Common myeloid progenitor, CD34-positive (primary cell): Measurements from ENCODE around the gene SPTBN1.

ENCODE experiments used
- CTCF ChIA-PET: fragments of 350-600 bp; sonication (Branson Sonifier 250); formaldehyde crosslinking; loops from one replicate; lab custom pipeline; 2021; ENCODE audit warnings: antibody characterized with exemption; lab: Charles Lee
- POLR2A ChIA-PET: fragments of 350-600 bp; sonication (Branson Sonifier 250); formaldehyde crosslinking; loops from one replicate; lab custom pipeline; 2021; ENCODE audit warnings: antibody characterized with exemption; lab: Charles Lee
- DNase-seq, 3 donors: peaks; one replicate each; pipeline versions ENCODE4 v3.0.0 to v3.0.0-alpha.2; 2013
- H3K27ac ChIP-seq, 2 experiments: 1 replicate in 1 of 2; 2 replicates in 1 of 2; pipeline ENCODE4 v1.7.0; 2013; ENCODE audit warnings: inconsistent platforms in 2 of 2, low read length in 2 of 2, mild to moderate bottlenecking in 2 of 2, low read depth in 1 of 2, moderate library complexity in 1 of 2; ENCODE audit not compliant: severe bottlenecking in 2 of 2, insufficient read depth in 1 of 2, poor library complexity in 1 of 2
- H3K27me3 ChIP-seq, 5 experiments: replicated peaks in 2 of 5; 1 replicate in 3 of 5; 2 replicates in 2 of 5; pipeline versions ENCODE4 v1.6.1 to v1.7.0; 2013; ENCODE audit warnings: low read length in 4 of 5, mild to moderate bottlenecking in 2 of 5, moderate library complexity in 2 of 5, inconsistent platforms in 1 of 5; ENCODE audit not compliant: insufficient read depth in 5 of 5, control insufficient read depth in 4 of 5
- H3K36me3 ChIP-seq, 4 experiments: 1 replicate in 2 of 4; 2 replicates in 2 of 4; pipeline versions ENCODE4 v1.6.1 to v1.7.0; 2013; ENCODE audit warnings: low read length in 3 of 4, control low read depth in 1 of 4, mild to moderate bottlenecking in 1 of 4; ENCODE audit not compliant: control insufficient read depth in 4 of 4, insufficient read depth in 4 of 4
- H3K4me1 ChIP-seq, 4 experiments: 1 replicate in 3 of 4; 2 replicates in 1 of 4; pipeline versions ENCODE4 v1.6.1 to v1.7.1; 2013; ENCODE audit warnings: low read length in 3 of 4, mild to moderate bottlenecking in 3 of 4, control low read depth in 1 of 4, inconsistent platforms in 1 of 4, moderate library complexity in 1 of 4; ENCODE audit not compliant: control insufficient read depth in 4 of 4, insufficient read depth in 4 of 4; ENCODE audit errors: control extremely low read depth in 1 of 4
- H3K4me3 ChIP-seq, 7 experiments: 1 replicate in 4 of 7; 2 replicates in 3 of 7; pipeline versions ENCODE4 v1.5.1 to v1.7.0; 2013; ENCODE audit warnings: mild to moderate bottlenecking in 7 of 7, low read length in 6 of 7, moderate library complexity in 6 of 7, inconsistent platforms in 2 of 7, low read depth in 2 of 7, control low read depth in 1 of 7; ENCODE audit not compliant: insufficient read depth in 4 of 7, control insufficient read depth in 1 of 7; ENCODE audit errors: extremely low read depth in 1 of 7
- H3K9me3 ChIP-seq, 5 experiments: 1 replicate in 4 of 5; 2 replicates in 1 of 5; pipeline versions ENCODE4 v1.6.1 to v1.7.1; 2013; ENCODE audit warnings: low read length in 4 of 5, mild to moderate bottlenecking in 2 of 5, inconsistent platforms in 1 of 5, low read depth in 1 of 5, moderate library complexity in 1 of 5; ENCODE audit not compliant: control insufficient read depth in 4 of 5, insufficient read depth in 2 of 5; ENCODE audit errors: control extremely low read depth in 1 of 5
- WGBS: methylation state at CpG from one replicate; pipeline ENCODE4 v1.1.5; 2013; ENCODE audit not compliant: insufficient coverage; 5-methylcytosine and 5-hydroxymethylcytosine counted together

Gene SPTBN1

GRCh38 chr2:54416938-54417337 lies 39.2 kb upstream of the SPTBN1 start:
- POLR2A ChIA-PET, result no interaction called here
- CTCF ChIA-PET, result no interaction called here
- H3K27ac ChIP-seq, result no peak overlapping the region
- no peak for DNase-seq
- H3K27me3 ChIP-seq, result peaks cover 0 to 5% (median 3%) of the 10 kb centered on the region in 5 experiments
- H3K36me3 ChIP-seq, result no peaks in the 10 kb centered on the region
- no peak overlapping the region for H3K4me3 ChIP-seq
- peaks cover 0 to 38% (median 15%) of the 10 kb centered on the region in 4 experiments for H3K4me1 ChIP-seq
- no peaks in the 10 kb centered on the region for H3K9me3 ChIP-seq
- no CpG with 5 or more reads among the region's 1 CpG for WGBS

DNA sequence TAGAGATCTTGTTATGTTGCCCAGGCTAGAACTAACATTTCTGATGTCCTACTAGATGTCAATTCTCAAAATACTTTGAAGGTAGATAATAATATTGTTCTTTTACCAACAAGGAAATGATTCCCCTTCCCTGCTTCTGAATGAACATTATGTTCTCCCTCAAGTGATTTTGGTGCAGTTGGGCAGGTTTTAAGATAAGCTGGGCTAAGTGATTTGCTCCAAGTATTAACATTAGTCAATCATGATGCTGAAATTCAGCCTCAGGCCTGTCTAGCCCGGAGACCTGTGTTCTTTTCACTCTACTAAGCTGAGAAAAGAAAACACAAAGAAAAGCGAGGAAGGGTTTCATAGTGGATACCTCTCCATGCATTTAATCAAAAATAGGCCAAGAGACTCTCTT lies 38.5 kb upstream of the SPTBN1 start:
- Histone ChIP-seq H3K4me3 (no peak overlapping the region), H3K27ac (no peak overlapping the region), H3K27me3 (peaks cover 0 to 5% (median 3%) of the 10 kb centered on the region in 5 experiments), H3K9me3 (peaks cover 0 to 2% (median 0%) of the 10 kb centered on the region in 5 experiments), H3K4me1 (peaks cover 0 to 42% (median 19%) of the 10 kb centered on the region in 4 experiments), H3K36me3 (no peaks in the 10 kb centered on the region)
- 100% methylated on average over 1 of the region's 2 CpGs for whole genome bisulfite sequencing
- DNase-seq, result no peak
- ChIA-PET POLR2A (no interaction called here), CTCF (interaction anchor here (1.1 kb wide), 1 partner anchor 85 kb away, joined by 4 read pairs; no protein-coding TSS in a partner anchor)

DNA sequence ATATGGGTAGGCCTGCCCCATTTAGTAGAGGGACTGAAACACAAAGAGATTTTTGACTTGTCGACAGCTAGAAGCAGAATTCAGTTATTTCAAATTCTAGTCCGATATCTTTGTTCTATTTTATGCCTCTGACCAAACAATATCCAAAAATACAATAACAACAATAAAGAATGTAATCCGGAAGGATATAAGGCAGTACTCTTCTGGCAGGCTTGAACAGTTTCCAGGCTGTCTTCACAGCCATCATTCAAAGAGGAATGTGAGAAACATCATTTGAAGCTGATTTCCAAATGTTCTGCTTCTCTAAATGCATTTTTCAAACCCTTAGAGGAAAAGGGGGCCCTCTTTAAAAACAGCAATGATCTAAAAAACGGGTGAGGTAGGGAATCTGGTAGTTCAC lies 36.7 kb upstream of the SPTBN1 start:
- H3K9me3 ChIP-seq, result peaks cover 0 to 2% (median 0%) of the 10 kb centered on the region in 5 experiments
- no peak for DNase-seq
- CTCF ChIA-PET, result interaction anchor here (1.0 kb wide), 1 partner anchor 16 kb away, joined by 3 read pairs; no protein-coding TSS in a partner anchor
- H3K4me1 ChIP-seq, result peaks cover 7 to 51% (median 28%) of the 10 kb centered on the region in 4 experiments
- H3K36me3 ChIP-seq, result no peaks in the 10 kb centered on the region
- H3K27me3 ChIP-seq, result peaks cover 0 to 7% (median 5%) of the 10 kb centered on the region in 5 experiments
- 100% methylated on average over 2 of the region's 4 CpGs for WGBS
- POLR2A ChIA-PET, result no interaction called here
- H3K4me3 ChIP-seq, result no peak overlapping the region
- H3K27ac ChIP-seq, result no peak overlapping the region

DNA sequence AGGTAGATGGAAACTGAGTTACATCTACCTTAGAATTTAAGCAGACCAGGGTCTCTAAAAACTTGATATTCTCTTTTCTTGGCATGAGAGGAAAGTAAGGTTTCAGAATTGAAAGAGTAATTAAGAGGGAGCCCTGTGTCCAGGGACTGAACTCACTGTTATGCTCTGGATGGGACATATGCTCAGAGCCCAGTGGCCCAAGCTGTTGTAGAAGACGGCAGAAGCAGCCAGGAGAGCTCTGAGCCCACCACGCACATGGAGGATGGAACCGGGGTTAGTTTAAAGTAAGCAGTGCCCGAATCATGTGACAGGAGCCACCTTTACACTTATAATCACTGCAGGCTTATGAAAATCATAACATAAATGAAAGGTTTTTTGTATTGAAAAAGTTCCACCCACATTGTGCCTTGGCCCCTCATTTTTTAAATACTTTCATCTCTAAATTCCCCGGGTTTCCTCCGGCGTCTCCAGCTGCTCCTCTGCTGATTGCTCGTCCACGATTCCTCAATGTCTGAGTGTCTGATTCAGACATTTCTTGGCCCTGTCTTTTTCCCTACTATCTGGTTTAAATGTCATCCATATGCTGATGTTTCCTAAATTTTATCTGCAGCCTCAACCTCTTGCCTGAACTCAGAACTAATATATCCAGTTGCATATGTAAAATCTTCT lies 36.1 kb upstream of the SPTBN1 start:
- H3K9me3 ChIP-seq, result peaks cover 0 to 2% (median 0%) of the 10 kb centered on the region in 5 experiments
- no peaks in the 10 kb centered on the region for H3K36me3 ChIP-seq
- no peak overlapping the region for H3K4me3 ChIP-seq
- DNase-seq, result no peak
- H3K4me1 ChIP-seq, result peaks cover 7 to 49% (median 28%) of the 10 kb centered on the region in 4 experiments
- H3K27ac ChIP-seq, result no peak overlapping the region
- ChIA-PET CTCF (interaction anchor here (1.0 to 1.3 kb wide), 2 partner anchors 10 to 16 kb away, joined by 3 read pairs; no protein-coding TSS in a partner anchor), POLR2A (no interaction called here)
- WGBS, result 94% methylated on average over 8 of the region's 9 CpGs
- peaks cover 0 to 13% (median 7%) of the 10 kb centered on the region in 5 experiments for H3K27me3 ChIP-seq

- ChIA-PET POLR2A (no interaction called here), CTCF (interaction anchor here (1.3 kb wide), 1 partner anchor 11 kb away, joined by 3 read pairs; no protein-coding TSS in a partner anchor)
- Histone ChIP-seq H3K27me3 (peaks cover 0 to 19% (median 12%) of the 10 kb centered on the region in 5 experiments), H3K4me1 (peaks cover 7 to 45% (median 28%) of the 10 kb centered on the region in 4 experiments), H3K36me3 (no peaks in the 10 kb centered on the region), H3K9me3 (peaks cover 0 to 2% (median 0%) of the 10 kb centered on the region in 5 experiments), H3K4me3 (no peak overlapping the region), H3K27ac (no peak overlapping the region)
- whole genome bisulfite sequencing, result no CpG with 5 or more reads among the region's 2 CpGs
- no peak for DNase-seq
Measured at GRCh38 chr2:54420524-54421172, 35.5 kb upstream of the SPTBN1 start.

DNA sequence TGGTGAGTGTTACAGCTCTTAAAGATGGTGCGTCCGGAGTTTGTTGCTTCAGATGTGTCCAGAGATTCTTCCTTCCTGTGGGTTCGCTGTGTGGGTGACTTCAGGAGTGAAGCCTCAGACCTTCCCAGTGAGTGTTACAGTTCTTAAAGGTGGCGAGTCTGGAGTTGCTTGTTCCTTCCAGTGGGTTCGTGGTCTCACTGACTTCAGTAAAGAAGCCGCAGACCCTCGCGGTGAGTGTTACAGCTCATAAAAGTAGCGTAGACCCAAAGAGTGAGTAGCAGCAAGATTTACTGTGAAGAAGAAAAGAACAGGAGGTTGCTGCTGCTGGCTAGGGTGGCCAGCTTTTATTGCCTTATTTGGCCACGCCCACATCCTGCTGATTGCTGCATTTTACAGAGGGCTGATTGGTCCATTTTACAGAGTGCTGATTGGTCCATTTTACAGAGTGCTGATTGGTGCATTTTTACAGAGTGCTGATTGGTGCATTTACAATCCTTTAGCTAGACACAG lies 34.0 kb upstream of the SPTBN1 start:
- ChIA-PET CTCF (no interaction called here), POLR2A (interaction anchor here (0.6 kb wide), 1 partner anchor 360 kb away, joined by 3 read pairs; no protein-coding TSS in a partner anchor)
- Histone ChIP-seq H3K4me1 (peaks cover 7 to 31% (median 21%) of the 10 kb centered on the region in 4 experiments), H3K27ac (no peak overlapping the region), H3K4me3 (peak overlapping the region in 4 of 7 experiments; percentile 17 to 63 (median 48)), H3K36me3 (no peaks in the 10 kb centered on the region), H3K27me3 (peaks cover 0 to 29% (median 13%) of the 10 kb centered on the region in 5 experiments), H3K9me3 (peaks cover 0 to 2% (median 0%) of the 10 kb centered on the region in 5 experiments)
- peak; percentile 57 to 94 (median 94) for DNase-seq
- WGBS, result 20% methylated on average over 10 of the region's 10 CpGs
